GM12873 (cell line): ENCODE measurements around the gene MRPS15.

ENCODE experiments used
- CTCF ChIP-seq: IDR thresholded peaks from 2 replicates; pipeline ENCODE4 v1.5.1; 2012; ENCODE audit warnings: low read depth, mild to moderate bottlenecking, moderate library complexity, low read length, control low read depth; ENCODE audit not compliant: insufficient read depth; ENCODE audit errors: missing control alignments

MRPS15 gene

GRCh38 chr1:36487906-36488305 lies 23.7 kb upstream of the MRPS15 start:
- no peak for TF ChIP-seq CTCF

DNA sequence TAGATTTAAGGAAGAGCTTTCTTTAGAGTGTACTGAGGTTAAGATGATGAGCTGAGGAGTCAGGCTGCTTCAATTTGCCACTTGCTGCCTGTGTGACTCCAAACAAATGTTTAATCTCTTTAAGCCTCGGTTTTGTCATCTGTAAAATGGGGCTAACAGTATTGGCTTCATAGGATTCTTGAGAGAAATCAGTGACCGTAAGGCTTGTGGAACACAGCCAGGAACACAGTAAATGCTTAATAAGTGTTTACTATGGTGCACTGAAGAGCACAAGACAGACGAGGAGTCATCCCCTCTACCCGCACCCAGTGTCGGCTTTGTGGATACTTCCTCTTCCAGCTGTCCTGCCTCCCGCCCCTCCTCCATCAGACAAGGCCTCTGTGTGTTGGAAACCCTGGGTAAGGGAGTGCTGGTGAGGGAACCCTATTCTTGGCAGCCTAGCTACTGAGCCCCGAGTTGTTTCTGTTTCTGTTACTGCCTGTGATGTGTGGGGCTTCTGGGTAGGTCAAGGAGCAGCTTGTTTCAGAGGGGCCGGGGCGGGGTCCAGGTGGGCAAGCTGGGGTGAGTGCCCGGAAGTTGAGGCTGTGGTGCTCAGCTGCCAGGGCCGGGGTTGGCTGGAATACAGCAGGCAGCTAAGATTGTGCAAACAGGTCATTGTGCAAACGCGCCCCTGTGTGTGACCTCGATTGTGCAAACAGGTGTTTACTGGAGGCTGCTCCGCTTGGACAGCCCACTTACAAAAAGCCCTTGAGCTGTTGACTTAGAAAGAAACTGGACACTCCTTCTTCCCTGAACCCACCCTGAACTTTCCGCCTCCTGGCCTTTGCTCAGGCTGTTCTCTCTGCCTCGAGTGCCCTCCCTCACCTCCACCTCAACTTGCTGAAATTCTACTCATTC lies 22.5 kb upstream of the MRPS15 start:
- TF ChIP-seq CTCF: no peak

- no peak for TF ChIP-seq CTCF
Observed at GRCh38 chr1:36486093-36486438, 21.9 kb upstream of the MRPS15 start.

DNA sequence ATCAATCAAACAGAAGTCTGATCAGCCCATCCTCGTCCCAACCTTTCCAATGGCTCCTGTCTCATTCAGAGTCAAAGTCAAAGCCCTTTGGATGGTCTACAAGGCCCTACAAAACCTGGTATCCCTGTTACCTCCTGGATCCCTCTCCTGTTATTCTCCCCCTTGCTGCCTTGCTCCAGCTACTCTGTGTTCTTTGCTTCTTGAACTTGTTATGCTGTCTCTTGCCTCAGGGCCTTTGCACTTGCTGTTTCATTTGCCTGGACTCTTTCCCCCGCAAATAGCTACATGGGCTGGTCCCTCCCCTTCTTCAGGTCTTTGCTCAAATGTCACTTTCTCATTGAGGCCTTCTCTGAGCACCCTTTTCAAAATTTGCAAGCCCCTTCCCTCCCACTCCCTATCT lies 19.9 kb upstream of the MRPS15 start:
- TF ChIP-seq CTCF: no peak

- TF ChIP-seq CTCF: no peak
Observed at GRCh38 chr1:36482724-36483388, 18.7 kb upstream of the MRPS15 start, which contains the start of gene CSF3R. CSF3R (minus strand) TSS chr1:36482913; CDS start chr1:36479496, 3,417 bp downstream.

- TF ChIP-seq CTCF: no peak
Observed at GRCh38 chr1:36481771-36482723, 17.9 kb upstream of the MRPS15 start.

- TF ChIP-seq CTCF: no peak
Observed at GRCh38 chr1:36481091-36481490, 16.9 kb upstream of the MRPS15 start.
